ENCODE results near the gene EPGN.

- TF ChIP-seq CTCF (IDR thresholded peaks at IDR 0.05) (no peak), REST (IDR thresholded peaks at IDR 0.05) (no peak), JUNB (IDR thresholded peaks at IDR 0.05) (no peak), FOSB (CRISPR knock-in tag; IDR thresholded peaks at IDR 0.05) (no peak), EP300 (IDR thresholded peaks at IDR 0.05) (no peak), USF2 (IDR thresholded peaks at IDR 0.05) (no peak), POLR2A (IDR thresholded peaks at IDR 0.05; ENCODE audit: low read length) (no peak), BCL3 (IDR thresholded peaks at IDR 0.05) (no peak), POLR2AphosphoS2 (conservative IDR thresholded peaks at IDR 0.05; ENCODE audit: low read length) (no peak), MAZ (IDR thresholded peaks at IDR 0.05; ENCODE audit: borderline replicate concordance, low read depth, low read length) (no peak), PBX3 (IDR thresholded peaks at IDR 0.05) (no peak), RAD21 (conservative IDR thresholded peaks at IDR 0.05 in 1 of 2, IDR thresholded peaks at IDR 0.05 in 1 of 2) (no peak), ESRRA (IDR thresholded peaks at IDR 0.05; ENCODE audit: borderline replicate concordance, low read length) (no peak)
Observed at GRCh38 chr4:74304095-74304625, 4.1 kb upstream of the EPGN start.
